Neural cell (in vitro differentiated cells): ENCODE measurements around the gene ZNF500. TPM values are rescaled to one million over a fixed set of nuclear protein-coding genes. Genes with fewer than 3 reads are reported as not detected.

Experiments
- polyA plus RNA-seq: library from polyadenylated mRNA; depleted of rRNA; stranded (reverse); fragments of >200 nt; gene quantifications from 2 replicates; pipeline ENCODE4 v1.2.3, GENCODE V29; 2014
- small RNA-seq, 3 experiments: library from RNA; depleted of rRNA; stranded (forward); fragments of <200 nt; gene quantifications; one replicate each; pipeline ENCODE3, GENCODE V24; 2012

The ZNF500 gene
- polyA plus RNA-seq, 1 donor from 2014 or later, result 16.0 TPM

Small RNA genes within 50 kb of the gene (small RNA-seq; reads per million reads assigned to genes)
- gene RF00017, result 0 reads per million in 3 experiments

Other genes with a start within 250 kb of the ZNF500 start
- 16.4 and 18.8 TPM in 2 replicates for gene CDIP1, start 228.4 kb downstream of the ZNF500 start, polyA plus RNA-seq
- 0.21 and 0.26 TPM in 2 replicates for gene C16orf96, start 210.8 kb downstream of the ZNF500 start, polyA plus RNA-seq
- gene UBALD1, start 152.3 kb downstream of the ZNF500 start, polyA plus RNA-seq, result 3.3 and 4.1 TPM in 2 replicates
- gene MGRN1, start 142.3 kb downstream of the ZNF500 start, polyA plus RNA-seq, result 35.9 and 47.0 TPM in 2 replicates
- gene NUDT16L1, start 73.6 kb downstream of the ZNF500 start, polyA plus RNA-seq, result 125 and 153 TPM in 2 replicates
- 53.9 and 65.2 TPM in 2 replicates for gene ANKS3, start 32.9 kb downstream of the ZNF500 start, polyA plus RNA-seq
- gene DNAAF8, start 32.6 kb downstream of the ZNF500 start, polyA plus RNA-seq, result 3.4 and 6.2 TPM in 2 replicates
- gene SEPTIN12, start 21.2 kb upstream of the ZNF500 start, polyA plus RNA-seq, result 1.8 and 4.7 TPM in 2 replicates
- gene SMIM22, start 28.2 kb upstream of the ZNF500 start, polyA plus RNA-seq, result not detected in 2 replicates
- gene ROGDI, start 35.5 kb upstream of the ZNF500 start, polyA plus RNA-seq, result 203 and 241 TPM in 2 replicates
- gene GLYR1, start 80.1 kb upstream of the ZNF500 start, polyA plus RNA-seq, result 78.6 and 87.6 TPM in 2 replicates
- 17.1 and 18.5 TPM in 2 replicates for gene UBN1, start 80.3 kb upstream of the ZNF500 start, polyA plus RNA-seq
- 0.66 and 0.81 TPM in 2 replicates for gene PPL, start 170.0 kb upstream of the ZNF500 start, polyA plus RNA-seq
- 0.43 and 0.50 TPM in 2 replicates for gene SEC14L5, start 191.2 kb upstream of the ZNF500 start, polyA plus RNA-seq